B cell (primary cell): ENCODE data around the gene SYN1. TPM values are rescaled to one million over a fixed set of nuclear protein-coding genes. Genes with fewer than 3 reads are reported as not detected.

Experiments
- ATAC-seq: fragments of 200-7000 bp; cut with Tn5 transposase; one replicate; pipeline ENCODE4 v1.10.0; 2021; ENCODE audit warnings: low read depth, mild to moderate bottlenecking, moderate number of reproducible peaks, moderate library complexity
- CTCF ChIA-PET: fragments of 350-600 bp; sonication (Branson Sonifier 250); formaldehyde crosslinking; loops from one replicate; lab custom pipeline; 2021; ENCODE audit warnings: antibody characterized with exemption, inconsistent platforms; lab: Charles Lee
- POLR2A ChIA-PET: fragments of 350-600 bp; sonication (Branson Sonifier 250); formaldehyde crosslinking; loops from one replicate; lab custom pipeline; 2021; ENCODE audit warnings: antibody characterized with exemption; lab: Charles Lee
- DNase-seq: peaks from one replicate; pipeline ENCODE4 v3.0.0; 2013
- H2AFZ ChIP-seq: 2 replicates; pipeline ENCODE4 v1.6.1; 2012; ENCODE audit warnings: mild to moderate bottlenecking, low read depth, low read length; ENCODE audit not compliant: insufficient read depth, poor library complexity, severe bottlenecking
- H3K27ac ChIP-seq, 2 donors: 1 replicate in 1 of 2; 2 replicates in 1 of 2; pipeline ENCODE4 v1.5.1; 2012 to 2013; ENCODE audit warnings: low read length in 2 of 2, mild to moderate bottlenecking in 2 of 2, moderate library complexity in 1 of 2
- H3K27me3 ChIP-seq, 4 experiments: fragments of 200-600 bp in 1 of 4; sonication (generic) in 1 of 4; replicated peaks in 1 of 4; 1 replicate in 2 of 4; 2 replicates in 2 of 4; pipeline versions ENCODE4 v1.6.1 to v1.7.0; 2013 to 2016; ENCODE audit warnings: low read length in 3 of 4, mild to moderate bottlenecking in 2 of 4, mixed read lengths in 1 of 4, moderate library complexity in 1 of 4; ENCODE audit not compliant: insufficient read depth in 4 of 4, control insufficient read depth in 3 of 4; ENCODE audit errors: control extremely low read depth in 1 of 4
- H3K36me3 ChIP-seq, 2 experiments: replicated peaks in 1 of 2; 1 replicate in 1 of 2; 2 replicates in 1 of 2; pipeline versions ENCODE4 v1.6.1 to v1.7.1; 2013; ENCODE audit warnings: low read length in 1 of 2; ENCODE audit not compliant: insufficient read depth in 2 of 2, control insufficient read depth in 1 of 2; ENCODE audit errors: control extremely low read depth in 1 of 2, extremely low read depth in 1 of 2
- H3K4me1 ChIP-seq, 2 donors: fragments of 200-600 bp in 1 of 2; sonication (generic) in 1 of 2; 1 replicate in 1 of 2; 2 replicates in 1 of 2; pipeline versions ENCODE4 v1.5.1 to v1.6.1; 2013 to 2017; ENCODE audit warnings: low read length in 2 of 2; ENCODE audit not compliant: control insufficient read depth in 2 of 2, insufficient read depth in 2 of 2
- H3K4me2 ChIP-seq: replicated peaks from 2 replicates; pipeline ENCODE3; 2012; ENCODE audit warnings: mild to moderate bottlenecking, low read depth, low read length; ENCODE audit not compliant: poor library complexity, severe bottlenecking
- H3K4me3 ChIP-seq, 5 experiments: fragments of 200-600 bp in 1 of 5; sonication (generic) in 1 of 5; 1 replicate in 3 of 5; 2 replicates in 2 of 5; pipeline versions ENCODE4 v1.5.1 to v1.7.0; 2011 to 2016; ENCODE audit warnings: low read length in 4 of 5, mild to moderate bottlenecking in 4 of 5, low read depth in 2 of 5, control low read depth in 1 of 5, moderate library complexity in 1 of 5; ENCODE audit not compliant: insufficient read depth in 1 of 5; ENCODE audit errors: control extremely low read depth in 1 of 5, extremely low read depth in 1 of 5
- H3K79me2 ChIP-seq: fragments of 200-600 bp; sonication (generic); one replicate; pipeline ENCODE4 v1.6.0; 2016; ENCODE audit warnings: low read length; ENCODE audit not compliant: control insufficient read depth, insufficient read depth
- H3K9ac ChIP-seq: fragments of 200-600 bp; sonication (generic); 2 replicates; pipeline ENCODE4 v1.6.1; 2017; ENCODE audit warnings: mild to moderate bottlenecking, low read length, moderate library complexity
- H3K9me3 ChIP-seq, 3 donors: one replicate each; pipeline versions ENCODE4 v1.6.1 to v1.7.1; 2013; ENCODE audit warnings: low read length in 2 of 3; ENCODE audit not compliant: control insufficient read depth in 2 of 3, insufficient read depth in 1 of 3; ENCODE audit errors: control extremely low read depth in 1 of 3
- H4K20me1 ChIP-seq: 2 replicates; pipeline ENCODE4 v1.6.0; 2012; ENCODE audit warnings: mild to moderate bottlenecking, low read length; ENCODE audit not compliant: insufficient read depth, control insufficient read depth, poor library complexity, severe bottlenecking
- H3K27ac Mint-ChIP-seq: one replicate; pipeline ENCODE4 v1.8.0; 2021; ENCODE audit warnings: mixed read lengths
- H3K27me3 Mint-ChIP-seq: one replicate; pipeline ENCODE4 v1.8.0; 2021; ENCODE audit warnings: mixed read lengths
- H3K4me1 Mint-ChIP-seq: one replicate; pipeline ENCODE4 v1.8.0; 2021; ENCODE audit warnings: mixed read lengths
- H3K4me3 Mint-ChIP-seq: one replicate; pipeline ENCODE4 v1.8.0; 2021; ENCODE audit warnings: mixed read lengths
- H3K9me3 Mint-ChIP-seq: one replicate; pipeline ENCODE4 v1.8.0; 2022; ENCODE audit warnings: mixed read lengths; ENCODE audit not compliant: insufficient read depth
- CTCF ChIP-seq: fragments of 200-600 bp; IDR thresholded peaks from one replicate; pipeline ENCODE4 v1.8.0; 2022; ENCODE audit warnings: antibody characterized with exemption, mild to moderate bottlenecking
- EZH2 ChIP-seq: IDR thresholded peaks from 2 replicates; pipeline ENCODE4 v1.6.1; 2012; ENCODE audit warnings: borderline replicate concordance, low read depth, mild to moderate bottlenecking, moderate library complexity, low read length; ENCODE audit not compliant: insufficient read depth, poor library complexity, severe bottlenecking
- WGBS: methylation state at CpG from one replicate; pipeline ENCODE4 v1.1.5; 2013; ENCODE audit warnings: missing lambda C conversion rate; ENCODE audit not compliant: insufficient coverage; 5-methylcytosine and 5-hydroxymethylcytosine counted together
- intact Hi-C: fragments of 100-400 bp; cut with micrococcal nuclease; formaldehyde crosslinking; loops from one replicate; pipeline ENCODE4 v1.10.0; 2022
- polyA plus RNA-seq: library from polyadenylated mRNA; depleted of rRNA; stranded (reverse); fragments of >200 nt; gene quantifications from 2 replicates; pipeline ENCODE4 v1.2.3, GENCODE V29; 2012
- total RNA-seq, 2 donors: library from RNA; stranded (reverse); fragments of 120-200 nt in 1 of 2; gene quantifications; 1 replicate in 1 of 2; 2 replicates in 1 of 2; pipeline versions ENCODE4 v1.2.3 to v1.2.4, GENCODE V29; 2013 to 2022

Gene SYN1
- total and polyA plus RNA-seq, 2 donors (not counting 1 experiment from before 2014, with no cell fraction given): not detected

- 0% methylated on average over 20 of the region's 54 CpGs for WGBS
- no peaks in the 10 kb centered on the region for H3K27me3 Mint-ChIP-seq
- peak; percentile 94 for DNase-seq
- Histone ChIP-seq H3K9me3 (no peaks in the 10 kb centered on the region), H3K36me3 (peaks cover 0 to 21% of the 10 kb centered on the region in 2 experiments), H3K27me3 (no peaks in the 10 kb centered on the region), H4K20me1 (no peaks in the 10 kb centered on the region), H3K4me2 (peak within 1 kb of the TSS; percentile 73), H3K79me2 (peaks cover 4% of the 10 kb centered on the region), H3K27ac (peak within 1 kb of the TSS; percentile 98), H3K4me3 (peak within 1 kb of the TSS; percentile 53 to 80 (median 71)), H3K9ac (peak within 1 kb of the TSS; percentile 89), H2AFZ (peak within 1 kb of the TSS; percentile 66), H3K4me1 (peaks cover 10 to 16% of the 10 kb centered on the region in 2 donors)
- peak within 1 kb of the TSS; percentile 100 for H3K27ac Mint-ChIP-seq
- H3K9me3 Mint-ChIP-seq: no peaks in the 10 kb centered on the region
- ATAC-seq: peak; percentile 82
- TF ChIP-seq EZH2: no peak
- no peak for TF ChIP-seq CTCF
- peaks cover 16% of the 10 kb centered on the region for H3K4me1 Mint-ChIP-seq
- CTCF ChIA-PET: no interaction called here
- POLR2A ChIA-PET: interaction anchor here (1.1 kb wide), 1 partner anchor 9 kb away, joined by 3 read pairs; the partner anchor contains the start of gene ELK1
- intact Hi-C loops: loop anchor here (1.0 to 10.0 kb wide), 13 partner anchors 9 to 1608 kb away; partner anchors contain the start of genes ARAF, ELK1, FTSJ1 and GPKOW
- H3K4me3 Mint-ChIP-seq: peak within 1 kb of the TSS; percentile 95
These were observed 39.2 kb upstream of the SYN1 start, which contains the start of gene UXT for GRCh38 chrX:47658684-47659420. UXT (minus strand) TSS chrX:47659180; CDS start chrX:47658927, 253 bp downstream.

- Mint-ChIP-seq H3K4me1 (peaks cover 16% of the 10 kb centered on the region), H3K27me3 (no peaks in the 10 kb centered on the region), H3K4me3 (peak overlapping the region; percentile 95), H3K27ac (peak overlapping the region; percentile 100), H3K9me3 (no peaks in the 10 kb centered on the region)
- CTCF ChIA-PET: no interaction called here
- ATAC-seq (no peak), DNase-seq (no peak)
- peak overlapping the region; percentile 73 for H3K4me2 ChIP-seq
- H3K79me2 ChIP-seq: peaks cover 4% of the 10 kb centered on the region
- H3K9ac ChIP-seq: peak overlapping the region; percentile 89
- TF ChIP-seq CTCF (no peak), EZH2 (no peak)
- no peaks in the 10 kb centered on the region for H3K27me3 ChIP-seq
- H3K27ac ChIP-seq: peak overlapping the region; percentile 98
- POLR2A ChIA-PET: no interaction called here
- H3K9me3 ChIP-seq: no peaks in the 10 kb centered on the region
- no peaks in the 10 kb centered on the region for H4K20me1 ChIP-seq
- H3K4me3 ChIP-seq: peak overlapping the region; percentile 53 to 80 (median 71)
- intact Hi-C loops: loop anchor here (1.0 to 10.0 kb wide), 13 partner anchors 8 to 1609 kb away; partner anchors contain the start of genes ARAF, ELK1, FTSJ1 and GPKOW
- peaks cover 0 to 26% of the 10 kb centered on the region in 2 experiments for H3K36me3 ChIP-seq
- WGBS: 7% methylated on average over 13 of the region's 13 CpGs
- H3K4me1 ChIP-seq: peaks cover 10 to 16% of the 10 kb centered on the region in 2 donors
- H2AFZ ChIP-seq: no peak overlapping the region
These were observed 38.6 kb upstream of the SYN1 start for GRCh38 chrX:47658301-47658683.
